Left forelimb (tissue), 1 donor: ENCODE results near the gene CCNK.

Experiments used
- DNase-seq: peaks from one replicate; pipeline ENCODE4 v3.0.0-alpha.2; 2018; ENCODE audit warnings: low spot score

The CCNK gene

GRCh38 chr14:99480917-99481744, at the start of gene CCNK:
CCNK (plus strand) TSS chr14:99481409; CDS start chr14:99492678, 11,269 bp downstream.
- DNase-seq: peak; percentile 100

- no peak for DNase-seq
Observed at GRCh38 chr14:99431986-99432385, 49.2 kb upstream of the CCNK start.

- no peak for DNase-seq
Observed at GRCh38 chr14:99432485-99432884, 48.7 kb upstream of the CCNK start.

- DNase-seq: no peak
Observed at GRCh38 chr14:99435327-99435726, 45.9 kb upstream of the CCNK start.

GRCh38 chr14:99436247-99437180, 44.7 kb upstream of the CCNK start:
- no peak for DNase-seq

GRCh38 chr14:99437706-99438105, 43.5 kb upstream of the CCNK start:
- no peak for DNase-seq

GRCh38 chr14:99440278-99440677, 40.9 kb upstream of the CCNK start:
- no peak for DNase-seq

GRCh38 chr14:99441157-99441870, 39.9 kb upstream of the CCNK start:
- no peak for DNase-seq

- no peak for DNase-seq
Observed at GRCh38 chr14:99441918-99442317, 39.3 kb upstream of the CCNK start.

GRCh38 chr14:99445931-99446330, 35.3 kb upstream of the CCNK start:
- DNase-seq: no peak

GRCh38 chr14:99447739-99448138, 33.5 kb upstream of the CCNK start:
- no peak for DNase-seq

- DNase-seq: no peak
Observed at GRCh38 chr14:99450266-99450665, 30.9 kb upstream of the CCNK start.

- DNase-seq: no peak
Observed at GRCh38 chr14:99451234-99451633, 30.0 kb upstream of the CCNK start.

- no peak for DNase-seq
Observed at GRCh38 chr14:99452968-99453367, 28.2 kb upstream of the CCNK start.

GRCh38 chr14:99454246-99454645, 27.0 kb upstream of the CCNK start:
- DNase-seq: no peak

- no peak for DNase-seq
Observed at GRCh38 chr14:99459481-99460100, 21.6 kb upstream of the CCNK start.

GRCh38 chr14:99460793-99461192, 20.4 kb upstream of the CCNK start:
- no peak for DNase-seq

- no peak for DNase-seq
Observed at GRCh38 chr14:99461411-99462085, 19.7 kb upstream of the CCNK start.

GRCh38 chr14:99462210-99462609, 19.0 kb upstream of the CCNK start:
- DNase-seq: no peak

- no peak for DNase-seq
Observed at GRCh38 chr14:99463974-99464373, 17.2 kb upstream of the CCNK start.

- DNase-seq: no peak
Observed at GRCh38 chr14:99465288-99465687, 15.9 kb upstream of the CCNK start.
